ENCODE data around the gene DDA1. TPM values are rescaled to one million over a fixed set of nuclear protein-coding genes. Genes with fewer than 3 reads are reported as not detected.

The DDA1 gene
- total RNA-seq, 1 experiment from 2014 or later, result 55.6 TPM

GRCh38 chr19:17348700-17349099 is 39.3 kb downstream of the DDA1 start:
- no peaks in the 10 kb centered on the region for H3K27me3 ChIP-seq (replicated peaks; ENCODE audit: control insufficient read depth, insufficient read depth, low read length)
- POLR2A ChIA-PET, result no interaction called here
- CTCF ChIA-PET, result no interaction called here
- peaks cover 6% of the 10 kb centered on the region for H3K27me3 Mint-ChIP-seq (ENCODE audit: insufficient read depth, unreplicated experiment)
- H3K9me3 Mint-ChIP-seq (ENCODE audit: unreplicated experiment), result no peaks in the 10 kb centered on the region
- no peak overlapping the region for H3K4me3 Mint-ChIP-seq (ENCODE audit: unreplicated experiment)
- peaks cover 5% of the 10 kb centered on the region for H3K36me3 Mint-ChIP-seq (ENCODE audit: insufficient read depth, unreplicated experiment)
- BruUV-seq (replicated peaks), result no TSS peak
- TF ChIP-seq CTCF (IDR thresholded peaks at IDR 0.05; ENCODE audit: insufficient read depth in 1 of 2, low read depth in 1 of 2, low read length in 1 of 2, severe bottlenecking in 1 of 2, unreplicated experiment in 1 of 2), result no peak
- H3K27ac Mint-ChIP-seq (ENCODE audit: unreplicated experiment), result no peak overlapping the region
- intact Hi-C loops (cut with micrococcal nuclease; ENCODE audit: unreplicated experiment), result loop anchor here (5.0 kb wide), 1 partner anchor 119 kb away; no protein-coding TSS in a partner anchor
- H3K9me3 ChIP-seq, result no peaks in the 10 kb centered on the region
- no peak for DNase-seq
- no peaks in the 10 kb centered on the region for H3K4me1 ChIP-seq
- H3K4me3 ChIP-seq (ENCODE audit: low read depth, low read length), result no peak overlapping the region
- H3K4me1 Mint-ChIP-seq (ENCODE audit: low read depth, unreplicated experiment), result no peaks in the 10 kb centered on the region
- no peaks in the 10 kb centered on the region for H3K36me3 ChIP-seq (ENCODE audit: control insufficient read depth, insufficient read depth, low read length)

DNA sequence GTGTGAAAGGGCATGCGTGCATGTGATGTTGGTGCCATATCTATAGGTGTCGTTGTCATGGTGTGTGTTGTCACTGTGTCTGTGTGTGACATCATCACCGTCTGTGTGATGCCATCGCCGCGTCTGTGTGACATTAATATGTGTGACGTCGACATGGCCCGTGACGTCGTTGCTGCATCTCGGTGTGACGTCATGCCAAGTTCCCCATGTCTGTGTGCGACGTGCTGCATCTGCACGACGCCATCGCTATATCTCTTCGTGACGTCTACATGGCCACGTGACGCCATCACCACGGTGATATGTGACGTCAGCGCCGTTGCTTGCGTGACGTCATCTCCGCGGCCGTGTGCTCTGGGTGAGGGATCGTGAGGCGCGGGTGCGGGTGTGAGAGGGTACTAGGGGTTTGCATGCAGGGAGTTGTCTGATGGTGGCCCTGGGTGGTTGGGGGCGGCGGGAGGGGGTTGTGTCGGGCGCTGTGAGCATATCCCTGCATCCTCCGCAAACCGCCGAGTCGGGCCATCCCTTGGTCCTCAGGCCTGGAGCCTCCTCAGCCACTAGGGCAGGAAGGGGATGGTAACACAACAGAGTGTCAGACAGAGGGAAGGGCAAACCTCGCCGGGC is 42.6 kb downstream of the DDA1 start:
- no TSS peak for BruUV-seq (replicated peaks)
- H3K36me3 Mint-ChIP-seq (ENCODE audit: insufficient read depth, unreplicated experiment), result no peaks in the 10 kb centered on the region
- TF ChIP-seq CTCF (IDR thresholded peaks at IDR 0.05; ENCODE audit: insufficient read depth in 1 of 2, low read depth in 1 of 2, low read length in 1 of 2, severe bottlenecking in 1 of 2, unreplicated experiment in 1 of 2), result no peak
- no peak overlapping the region for H3K4me3 Mint-ChIP-seq (ENCODE audit: unreplicated experiment)
- ChIA-PET CTCF (no interaction called here), POLR2A (no interaction called here)
- DNase-seq, result no peak
- H3K27me3 Mint-ChIP-seq (ENCODE audit: insufficient read depth, unreplicated experiment), result peaks cover 6% of the 10 kb centered on the region
- H3K9me3 Mint-ChIP-seq (ENCODE audit: unreplicated experiment), result no peaks in the 10 kb centered on the region
- no peak overlapping the region for H3K27ac Mint-ChIP-seq (ENCODE audit: unreplicated experiment)
- Histone ChIP-seq H3K36me3 (ENCODE audit: control insufficient read depth, insufficient read depth, low read length) (no peaks in the 10 kb centered on the region), H3K4me3 (ENCODE audit: low read depth, low read length) (no peak overlapping the region), H3K9me3 (no peaks in the 10 kb centered on the region), H3K27me3 (replicated peaks; ENCODE audit: control insufficient read depth, insufficient read depth, low read length) (no peaks in the 10 kb centered on the region), H3K4me1 (no peaks in the 10 kb centered on the region)
- no peaks in the 10 kb centered on the region for H3K4me1 Mint-ChIP-seq (ENCODE audit: low read depth, unreplicated experiment)
- intact Hi-C loops (cut with micrococcal nuclease; ENCODE audit: unreplicated experiment), result no loop called here

DNA sequence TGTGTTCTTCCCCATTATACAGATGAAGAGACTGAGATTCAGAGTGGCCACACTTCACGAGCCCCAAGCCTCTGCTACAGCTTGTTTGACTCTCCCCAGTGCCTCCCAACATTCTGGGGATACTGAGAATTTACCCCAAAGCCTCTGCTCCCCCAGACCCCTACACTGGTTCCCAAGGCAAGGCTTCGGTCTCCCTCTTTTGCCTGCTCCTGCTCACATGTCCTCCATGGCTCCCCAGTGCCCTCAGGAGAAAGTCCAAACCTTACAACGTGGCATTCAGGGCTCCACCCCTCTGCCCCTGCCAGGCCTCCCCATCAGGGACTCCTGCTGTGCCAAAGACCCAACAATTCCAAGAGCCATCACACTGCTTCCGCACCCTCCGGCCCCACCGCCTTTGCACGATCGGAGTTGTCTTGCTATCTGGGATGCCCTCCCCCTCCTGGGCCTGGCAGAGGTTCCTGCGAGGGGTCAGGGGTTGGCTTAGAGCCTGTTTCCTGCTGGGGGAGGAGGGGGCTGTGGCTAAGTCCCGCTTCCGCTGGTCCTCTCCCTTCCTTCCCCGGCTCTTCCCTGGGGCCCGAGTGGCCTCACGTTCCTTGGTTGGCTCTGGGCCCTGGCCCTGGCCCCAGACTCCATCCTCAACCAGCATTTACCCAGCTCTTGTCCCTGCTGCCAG is 43.4 kb downstream of the DDA1 start:
- TF ChIP-seq CTCF (IDR thresholded peaks at IDR 0.05; ENCODE audit: insufficient read depth in 1 of 2, low read depth in 1 of 2, low read length in 1 of 2, severe bottlenecking in 1 of 2, unreplicated experiment in 1 of 2), result no peak
- BruUV-seq (replicated peaks), result no TSS peak
- Mint-ChIP-seq H3K9me3 (ENCODE audit: unreplicated experiment) (no peaks in the 10 kb centered on the region), H3K36me3 (ENCODE audit: insufficient read depth, unreplicated experiment) (no peaks in the 10 kb centered on the region), H3K27ac (ENCODE audit: unreplicated experiment) (no peak overlapping the region), H3K27me3 (ENCODE audit: insufficient read depth, unreplicated experiment) (peaks cover 4% of the 10 kb centered on the region), H3K4me1 (ENCODE audit: low read depth, unreplicated experiment) (no peaks in the 10 kb centered on the region), H3K4me3 (ENCODE audit: unreplicated experiment) (no peak overlapping the region)
- no peak for DNase-seq
- H3K4me3 ChIP-seq (ENCODE audit: low read depth, low read length), result no peak overlapping the region
- POLR2A ChIA-PET, result no interaction called here
- no peaks in the 10 kb centered on the region for H3K36me3 ChIP-seq (ENCODE audit: control insufficient read depth, insufficient read depth, low read length)
- H3K27me3 ChIP-seq (replicated peaks; ENCODE audit: control insufficient read depth, insufficient read depth, low read length), result no peaks in the 10 kb centered on the region
- CTCF ChIA-PET, result no interaction called here
- H3K9me3 ChIP-seq, result no peaks in the 10 kb centered on the region
- intact Hi-C loops (cut with micrococcal nuclease; ENCODE audit: unreplicated experiment), result no loop called here
- H3K4me1 ChIP-seq, result no peaks in the 10 kb centered on the region

Measured in Caco-2 (cell line).